RWPE1 (cell line): ENCODE data around the gene SLC6A7.

Experiments
- CTCF ChIA-PET: fragments of 350-600 bp; sonication (Branson Sonifier 250); formaldehyde crosslinking; extraction: SDS; loops from one replicate; lab custom pipeline; 2021; lab: Yijun Ruan, JAX
- POLR2A ChIA-PET: fragments of 400-600 bp; formaldehyde crosslinking; extraction: SDS; loops from one replicate; lab custom pipeline; 2020; ENCODE audit warnings: antibody characterized with exemption; ENCODE audit not compliant: low non-redundant PET; lab: Yijun Ruan, JAX
- DNase-seq: peaks from one replicate; pipeline ENCODE4 v3.0.0; 2012; ENCODE audit warnings: low spot score
- H3K27ac ChIP-seq: fragments of 450-650 bp; 2 replicates; pipeline ENCODE4 v1.5.1; 2017
- CTCF ChIP-seq: fragments of 450-650 bp; conservative IDR thresholded peaks from 2 replicates; pipeline ENCODE4 v1.5.1; 2017; ENCODE audit warnings: low read depth, mild to moderate bottlenecking

The SLC6A7 gene

GRCh38 chr5:150242251-150242894 is 52.5 kb downstream of the SLC6A7 start:
- CTCF ChIA-PET, result interaction anchor here (0.6 to 0.8 kb wide), 2 partner anchors 24 to 211 kb away, joined by 3 read pairs; no protein-coding TSS in a partner anchor
- POLR2A ChIA-PET, result interaction anchor here (0.6 kb wide), 1 partner anchor 198 kb away, joined by 4 read pairs; no protein-coding TSS in a partner anchor
- no peak for TF ChIP-seq CTCF

DNA sequence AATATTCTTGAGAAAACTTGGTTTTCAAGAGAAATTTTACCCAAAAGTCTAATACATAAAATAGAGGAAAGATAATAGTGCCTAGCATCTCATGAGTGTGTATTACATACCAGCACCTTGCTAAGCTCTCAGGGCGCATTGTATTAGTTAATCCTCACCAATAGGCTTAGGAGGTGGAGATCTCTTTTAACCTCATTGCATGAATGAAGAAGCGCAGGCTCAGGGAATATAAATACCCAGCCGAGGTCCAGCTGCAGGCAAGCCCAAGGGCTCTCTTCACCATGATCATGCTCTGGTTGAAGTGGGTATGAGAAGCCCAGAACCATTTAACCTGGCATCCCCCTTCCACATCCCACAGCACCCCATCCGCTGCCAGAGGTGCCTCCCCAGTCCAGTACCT is 53.7 kb downstream of the SLC6A7 start:
- H3K27ac ChIP-seq, result no peak overlapping the region
- TF ChIP-seq CTCF, result no peak
- DNase-seq, result no peak
- POLR2A ChIA-PET, result no interaction called here
- CTCF ChIA-PET, result no interaction called here

More at GRCh38 chr5:150242251-150242894, 52.5 kb downstream of the SLC6A7 start:
- no peak for DNase-seq
- H3K27ac ChIP-seq, result no peak overlapping the region

DNA sequence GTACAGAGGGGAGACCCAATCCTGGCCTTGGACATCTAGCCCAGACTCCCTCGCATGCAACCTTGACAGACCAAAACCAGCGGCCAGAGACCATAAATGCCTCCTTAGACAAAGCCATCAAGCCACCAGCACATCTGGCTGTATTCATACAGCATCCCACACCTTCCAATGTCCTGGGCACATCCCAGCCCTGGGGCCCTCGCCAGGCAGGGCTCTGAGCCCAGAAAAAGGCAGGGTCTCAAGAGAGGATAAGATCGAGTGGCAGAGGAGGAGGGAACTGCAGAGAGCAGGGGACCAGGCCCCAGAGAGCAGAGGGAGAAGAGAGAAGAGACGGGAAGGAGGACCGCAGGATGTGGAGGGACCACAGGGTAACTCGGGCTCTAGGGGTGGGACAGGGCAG is 54.3 kb downstream of the SLC6A7 start:
- no peak for TF ChIP-seq CTCF
- CTCF ChIA-PET, result interaction anchor here (0.6 kb wide), 1 partner anchor 15 kb away, joined by 3 read pairs; no protein-coding TSS in a partner anchor
- no peak overlapping the region for H3K27ac ChIP-seq
- DNase-seq, result no peak
- POLR2A ChIA-PET, result no interaction called here

DNA sequence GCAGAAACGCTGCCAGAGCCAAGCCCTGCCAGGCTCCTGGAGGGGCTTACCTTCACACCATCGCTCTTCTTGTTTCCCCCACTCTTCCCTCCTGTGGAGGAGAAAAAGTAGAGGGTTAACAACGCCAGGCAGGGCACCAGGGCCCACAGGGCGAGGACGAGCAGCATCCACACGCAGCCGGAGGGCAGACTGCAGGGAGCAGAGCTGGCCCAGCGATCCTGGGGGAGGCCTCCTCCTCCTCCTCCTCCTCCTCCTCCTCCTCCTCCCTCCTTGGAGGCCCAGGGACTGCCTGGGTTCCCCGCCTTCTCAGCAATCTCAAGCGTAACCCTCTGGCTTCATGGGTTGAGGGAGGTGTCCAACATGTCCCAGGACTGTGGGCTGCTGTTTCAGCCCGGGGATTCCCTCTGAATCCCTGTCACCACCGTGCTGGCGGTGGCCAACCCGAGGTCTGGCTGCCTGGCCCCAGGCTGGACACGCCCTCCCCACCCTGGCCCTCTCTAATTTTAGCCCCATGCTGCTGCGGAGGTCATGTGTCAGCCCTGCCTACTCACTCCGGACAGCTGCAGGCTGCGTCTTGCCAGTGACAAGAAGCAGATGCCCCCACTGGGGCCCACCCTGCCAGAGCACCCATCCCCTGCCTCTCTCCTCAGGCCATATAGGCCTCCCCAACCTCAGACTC is 55.4 kb downstream of the SLC6A7 start:
- TF ChIP-seq CTCF, result no peak
- ChIA-PET POLR2A (interaction anchor here (0.6 kb wide), 2 partner anchors 150 to 466 kb away, joined by 3 read pairs; no protein-coding TSS in a partner anchor), CTCF (no interaction called here)
- no peak for DNase-seq
- H3K27ac ChIP-seq, result no peak overlapping the region

DNA sequence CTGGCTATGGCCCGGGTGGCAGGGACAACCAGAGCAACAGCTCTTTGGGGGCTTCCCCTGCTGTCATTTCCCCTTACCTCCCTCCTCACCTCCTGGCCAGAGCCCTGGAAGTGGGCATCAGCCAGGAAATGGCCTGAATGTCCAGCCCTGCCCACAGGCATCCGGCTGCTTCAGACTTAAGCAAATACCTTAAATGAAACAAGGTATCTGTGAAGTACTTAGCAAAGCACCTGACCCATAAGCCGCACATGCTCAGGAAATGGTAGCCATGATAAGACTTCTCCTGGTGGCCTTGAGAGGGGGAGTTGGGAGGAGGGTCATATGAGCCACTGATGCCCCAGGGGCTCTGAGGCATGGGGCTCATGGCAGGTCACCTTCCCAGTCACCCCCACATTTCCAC is 55.9 kb downstream of the SLC6A7 start:
- DNase-seq, result no peak
- TF ChIP-seq CTCF, result no peak
- CTCF ChIA-PET, result no interaction called here
- no peak overlapping the region for H3K27ac ChIP-seq
- POLR2A ChIA-PET, result interaction anchor here (0.6 kb wide), 1 partner anchor 466 kb away, joined by 3 read pairs; no protein-coding TSS in a partner anchor

DNA sequence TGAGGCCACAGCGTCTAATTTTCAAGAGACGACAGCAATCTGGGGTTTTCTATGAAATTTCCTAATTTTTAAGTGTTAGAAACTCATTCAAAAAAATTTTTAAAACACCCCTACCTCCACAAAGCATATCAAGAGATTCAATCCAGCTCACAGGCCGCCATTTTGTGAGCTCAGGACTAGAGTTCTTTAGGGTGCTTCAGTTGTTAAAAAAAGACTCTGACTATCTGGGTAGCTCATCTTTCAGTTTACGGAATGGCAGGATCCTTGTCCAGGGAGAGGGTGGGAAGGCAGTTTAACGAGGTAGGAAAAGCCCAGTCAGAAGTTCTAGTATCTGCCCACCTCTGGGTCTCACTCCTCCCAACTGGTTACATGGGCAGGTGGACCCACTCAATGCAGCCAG is 56.6 kb downstream of the SLC6A7 start:
- POLR2A ChIA-PET, result interaction anchor here (0.6 kb wide), 1 partner anchor 744 kb away, joined by 8 read pairs; no protein-coding TSS in a partner anchor
- CTCF ChIA-PET, result interaction anchor here (0.7 kb wide), 1 partner anchor 190 kb away, joined by 3 read pairs; no protein-coding TSS in a partner anchor
- DNase-seq, result no peak
- no peak for TF ChIP-seq CTCF
- no peak overlapping the region for H3K27ac ChIP-seq
